ENCODE data around the gene PVRIG. TPM values are rescaled to one million over a fixed set of nuclear protein-coding genes. Genes with fewer than 3 reads are reported as not detected.
"Not testable (repeated sequence)": the region's sequence is repeated elsewhere in the genome, so short reads cannot be mapped to it uniquely, and the experiment has no call there.

PVRIG gene
- total and polyA plus RNA-seq, 2 of the 4 experiments (the other 2 are of a cell fraction): not detected

GRCh38 chr7:100243385-100243784 is 23.6 kb downstream of the PVRIG start:
- H3K9ac ChIP-seq (ENCODE audit: low read depth, low read length); BruUV-seq (replicated peaks); H2AK5ac ChIP-seq (ENCODE audit: low read depth, low read length); H3K4me3 ChIP-seq (ENCODE audit: insufficient read depth, low read depth, low read length); H3K56ac ChIP-seq (ENCODE audit: extremely low read depth, insufficient read depth, low read length); H4K5ac ChIP-seq (ENCODE audit: low read depth, low read length); H3K27me3 ChIP-seq (ENCODE audit: control insufficient read depth, insufficient read depth, low read length); H3K79me1 ChIP-seq (ENCODE audit: low read depth in 1 of 2, low read length in 2 of 2); POLR2A ChIA-PET (ENCODE audit: unreplicated experiment); H2BK20ac ChIP-seq (ENCODE audit: low read depth, low read length); CTCF ChIA-PET; H2BK5ac ChIP-seq (ENCODE audit: low read depth, low read length, poor library complexity, severe bottlenecking); H2BK15ac ChIP-seq (ENCODE audit: low read depth, low read length); H3K4me1 ChIP-seq (ENCODE audit: control insufficient read depth, insufficient read depth, low read length); in situ Hi-C loops (cut with MboI; ENCODE audit: low sequenced_read_pairs); H4K91ac ChIP-seq (ENCODE audit: insufficient read depth, low read depth, low read length); H4K8ac ChIP-seq (ENCODE audit: low read depth in 2 of 2, low read length in 2 of 2); H3K9me3 ChIP-seq (ENCODE audit: control insufficient read depth, insufficient read depth, low read length); H3K23ac ChIP-seq (ENCODE audit: low read depth, low read length); H3K14ac ChIP-seq (replicated peaks; ENCODE audit: low read depth, low read length); H2BK120ac ChIP-seq (ENCODE audit: low read depth, low read length); DNase-seq; dilution Hi-C loops (cut with HindIII; ENCODE audit: low sequenced_read_pairs, unreplicated experiment); H3K4ac ChIP-seq (ENCODE audit: low read depth, low read length); intact Hi-C loops (cut with micrococcal nuclease); ATAC-seq (ENCODE audit: low read depth); H2AK9ac ChIP-seq (replicated peaks; ENCODE audit: low read depth, low read length, poor library complexity); H3K27ac ChIP-seq (ENCODE audit: insufficient read depth, low read length); H2AFZ ChIP-seq (replicated peaks; ENCODE audit: low read length, poor library complexity); H3K18ac ChIP-seq (ENCODE audit: low read depth, low read length); H3K9me1 ChIP-seq (ENCODE audit: insufficient read depth, low read length); H3K4me2 ChIP-seq (ENCODE audit: low read depth, low read length); H3K36me3 ChIP-seq (ENCODE audit: control insufficient read depth, insufficient read depth, low read length): not testable (repeated sequence)
- WGBS, 2 experiments (ENCODE audit: extremely low coverage in 2 of 2, insufficient read length in 1 of 2): no CpG with 5 or more reads among the region's 12 CpGs
- H4K20me1 ChIP-seq (ENCODE audit: insufficient read depth, low read length): peaks cover 13% of the 10 kb centered on the region
- TF ChIP-seq NFE2L2 (IDR thresholded peaks at IDR 0.05; ENCODE audit: low read depth, low read length): peak; percentile 76

GRCh38 chr7:100244988-100245605 is 25.3 kb downstream of the PVRIG start:
- H4K8ac ChIP-seq (ENCODE audit: low read depth in 2 of 2, low read length in 2 of 2); POLR2A ChIA-PET (ENCODE audit: unreplicated experiment); H3K23ac ChIP-seq (ENCODE audit: low read depth, low read length); H2AFZ ChIP-seq (replicated peaks; ENCODE audit: low read length, poor library complexity); H3K18ac ChIP-seq (ENCODE audit: low read depth, low read length); H3K36me3 ChIP-seq (ENCODE audit: control insufficient read depth, insufficient read depth, low read length); H3K4me1 ChIP-seq (ENCODE audit: control insufficient read depth, insufficient read depth, low read length); in situ Hi-C loops (cut with MboI; ENCODE audit: low sequenced_read_pairs); H3K27me3 ChIP-seq (ENCODE audit: control insufficient read depth, insufficient read depth, low read length); H3K79me1 ChIP-seq (ENCODE audit: low read depth in 1 of 2, low read length in 2 of 2); H2AK5ac ChIP-seq (ENCODE audit: low read depth, low read length); H3K9me3 ChIP-seq (ENCODE audit: control insufficient read depth, insufficient read depth, low read length); dilution Hi-C loops (cut with HindIII; ENCODE audit: low sequenced_read_pairs, unreplicated experiment); H3K56ac ChIP-seq (ENCODE audit: extremely low read depth, insufficient read depth, low read length); H3K27ac ChIP-seq (ENCODE audit: insufficient read depth, low read length); BruUV-seq (replicated peaks); H3K9me1 ChIP-seq (ENCODE audit: insufficient read depth, low read length); H4K91ac ChIP-seq (ENCODE audit: insufficient read depth, low read depth, low read length); H3K4ac ChIP-seq (ENCODE audit: low read depth, low read length); H3K14ac ChIP-seq (replicated peaks; ENCODE audit: low read depth, low read length); H2AK9ac ChIP-seq (replicated peaks; ENCODE audit: low read depth, low read length, poor library complexity); H2BK5ac ChIP-seq (ENCODE audit: low read depth, low read length, poor library complexity, severe bottlenecking); intact Hi-C loops (cut with micrococcal nuclease); H3K4me3 ChIP-seq (ENCODE audit: insufficient read depth, low read depth, low read length); H2BK20ac ChIP-seq (ENCODE audit: low read depth, low read length); H2BK15ac ChIP-seq (ENCODE audit: low read depth, low read length); H3K4me2 ChIP-seq (ENCODE audit: low read depth, low read length); H4K5ac ChIP-seq (ENCODE audit: low read depth, low read length); H2BK120ac ChIP-seq (ENCODE audit: low read depth, low read length); ATAC-seq (ENCODE audit: low read depth); H3K9ac ChIP-seq (ENCODE audit: low read depth, low read length): not testable (repeated sequence)
- peak; percentile 3 for DNase-seq
- WGBS, 2 experiments (ENCODE audit: extremely low coverage in 2 of 2, insufficient read length in 1 of 2): 59% methylated on average over 4 of the region's 9 CpGs; no CpG with 5 or more reads in 1 of the 2 experiments
- H4K20me1 ChIP-seq (ENCODE audit: insufficient read depth, low read length): peaks cover 18% of the 10 kb centered on the region
- CTCF ChIA-PET: interaction anchor here (0.5 to 1.2 kb wide), 2 partner anchors 10 to 491 kb away, joined by 3 to 5 read pairs; no protein-coding TSS in a partner anchor

Data from IMR-90 (cell line).